Neural crest cell (in vitro differentiated cells): Measurements from ENCODE around the gene TAS1R3. TPM values are rescaled to one million over a fixed set of nuclear protein-coding genes. Genes with fewer than 3 reads are reported as not detected.
A peak's percentile ranks its signal among the peaks of the same experiment; 100 is the strongest.

Experiments
- DNase-seq: peaks from one replicate; pipeline ENCODE4 v3.0.0; 2021; ENCODE audit warnings: low read depth, mixed read lengths, low spot score
- H3K27ac Mint-ChIP-seq: one replicate; pipeline ENCODE4 v1.8.0; 2021; ENCODE audit warnings: mild to moderate bottlenecking, mixed read lengths; ENCODE audit not compliant: unreplicated experiment
- H3K27me3 Mint-ChIP-seq: 2 replicates; pipeline ENCODE4 v1.8.0; 2021; ENCODE audit warnings: low read depth, mild to moderate bottlenecking, mixed read lengths
- H3K36me3 Mint-ChIP-seq: 2 replicates; pipeline ENCODE4 v1.8.0; 2021; ENCODE audit warnings: low read depth, mild to moderate bottlenecking, mixed read lengths
- H3K4me1 Mint-ChIP-seq: 2 replicates; pipeline ENCODE4 v1.8.0; 2021; ENCODE audit warnings: mixed read lengths
- H3K4me3 Mint-ChIP-seq: one replicate; pipeline ENCODE4 v1.8.0; 2021; ENCODE audit warnings: mild to moderate bottlenecking, mixed read lengths
- H3K9me3 Mint-ChIP-seq: 2 replicates; pipeline ENCODE4 v1.8.0; 2021; ENCODE audit warnings: mixed read lengths
- CTCF ChIP-seq: fragments of 200-600 bp; sonication (generic); conservative IDR thresholded peaks from 2 replicates; pipeline ENCODE4 v1.5.0; 2021; ENCODE audit warnings: antibody characterized with exemption, mild to moderate bottlenecking
- total RNA-seq: library from RNA; stranded (reverse); gene quantifications from 2 replicates; pipeline ENCODE4 v1.2.1, GENCODE V29; 2021

The TAS1R3 gene
- total RNA-seq, 1 donor from 2014 or later: 0.68 TPM

GRCh38 chr1:1359664-1360468, 28.8 kb downstream of the TAS1R3 start:
- H3K4me1 Mint-ChIP-seq: peaks cover 37% of the 10 kb centered on the region
- no peak for DNase-seq
- no peak for TF ChIP-seq CTCF
- no peaks in the 10 kb centered on the region for H3K9me3 Mint-ChIP-seq
- H3K36me3 Mint-ChIP-seq: no peaks in the 10 kb centered on the region
- peaks cover 20% of the 10 kb centered on the region for H3K27me3 Mint-ChIP-seq
- H3K4me3 Mint-ChIP-seq: peak overlapping the region; percentile 72
- peak overlapping the region; percentile 57 for H3K27ac Mint-ChIP-seq

- Mint-ChIP-seq H3K27ac (peak overlapping the region; percentile 54), H3K4me3 (no peak overlapping the region)
Measured at GRCh38 chr1:1360506-1361169, 29.6 kb downstream of the TAS1R3 start.

GRCh38 chr1:1361233-1361981, 30.3 kb downstream of the TAS1R3 start:
- Mint-ChIP-seq H3K36me3 (no peaks in the 10 kb centered on the region), H3K27me3 (peaks cover 20% of the 10 kb centered on the region), H3K27ac (no peak overlapping the region), H3K4me3 (peak overlapping the region; percentile 59), H3K9me3 (no peaks in the 10 kb centered on the region), H3K4me1 (peaks cover 37% of the 10 kb centered on the region)
- TF ChIP-seq CTCF: no peak
- DNase-seq: no peak

More at GRCh38 chr1:1360506-1361169, 29.6 kb downstream of the TAS1R3 start:
- H3K36me3 Mint-ChIP-seq: no peaks in the 10 kb centered on the region
- H3K4me1 Mint-ChIP-seq: peaks cover 37% of the 10 kb centered on the region
- peaks cover 20% of the 10 kb centered on the region for H3K27me3 Mint-ChIP-seq
- DNase-seq: no peak
- no peak for TF ChIP-seq CTCF
- no peaks in the 10 kb centered on the region for H3K9me3 Mint-ChIP-seq

GRCh38 chr1:1361982-1362423, 30.9 kb downstream of the TAS1R3 start:
- TF ChIP-seq CTCF: no peak
- peaks cover 37% of the 10 kb centered on the region for H3K4me1 Mint-ChIP-seq
- DNase-seq: no peak
- H3K9me3 Mint-ChIP-seq: no peaks in the 10 kb centered on the region
- H3K27me3 Mint-ChIP-seq: peaks cover 19% of the 10 kb centered on the region
- H3K36me3 Mint-ChIP-seq: no peaks in the 10 kb centered on the region
- peak overlapping the region; percentile 59 for H3K4me3 Mint-ChIP-seq
- H3K27ac Mint-ChIP-seq: no peak overlapping the region

GRCh38 chr1:1364266-1364665, 33.2 kb downstream of the TAS1R3 start:
- peaks cover 21% of the 10 kb centered on the region for H3K4me1 Mint-ChIP-seq
- DNase-seq: no peak
- H3K9me3 Mint-ChIP-seq: no peaks in the 10 kb centered on the region
- TF ChIP-seq CTCF: no peak
- no peaks in the 10 kb centered on the region for H3K36me3 Mint-ChIP-seq
- peak overlapping the region; percentile 49 for H3K4me3 Mint-ChIP-seq
- peaks cover 9% of the 10 kb centered on the region for H3K27me3 Mint-ChIP-seq
- H3K27ac Mint-ChIP-seq: no peak overlapping the region
